ENCODE data around the gene DSCAM.

DSCAM gene

GRCh38 chr21:40839521-40839920 lies 7.4 kb downstream of the DSCAM start:
- no peak for DNase-seq

- DNase-seq = no peak
Measured at GRCh38 chr21:40837456-40837855, 9.5 kb downstream of the DSCAM start.

- no peak for DNase-seq
Measured at GRCh38 chr21:40835184-40835694, 11.7 kb downstream of the DSCAM start.

GRCh38 chr21:40833184-40833583 lies 13.8 kb downstream of the DSCAM start:
- no peak for DNase-seq

- no peak for DNase-seq
Measured at GRCh38 chr21:40832316-40832715, 14.6 kb downstream of the DSCAM start.

- DNase-seq = no peak
Measured at GRCh38 chr21:40830836-40831235, 16.1 kb downstream of the DSCAM start.

- DNase-seq = no peak
Measured at GRCh38 chr21:40829791-40830190, 17.2 kb downstream of the DSCAM start.

GRCh38 chr21:40829308-40829707 lies 17.6 kb downstream of the DSCAM start:
- DNase-seq = no peak

GRCh38 chr21:40827509-40827908 lies 19.4 kb downstream of the DSCAM start:
- no peak for DNase-seq

GRCh38 chr21:40819071-40819900 lies 27.7 kb downstream of the DSCAM start:
- DNase-seq = no peak

- no peak for DNase-seq
Measured at GRCh38 chr21:40813918-40814317, 33.0 kb downstream of the DSCAM start.

- DNase-seq = no peak
Measured at GRCh38 chr21:40809673-40810197, 37.2 kb downstream of the DSCAM start.

- no peak for DNase-seq
Measured at GRCh38 chr21:40803101-40803500, 43.9 kb downstream of the DSCAM start.

- no peak for DNase-seq
Measured at GRCh38 chr21:40800126-40800525, 46.8 kb downstream of the DSCAM start.

GRCh38 chr21:40797891-40798290 lies 49.1 kb downstream of the DSCAM start:
- no peak for DNase-seq

GRCh38 chr21:40797410-40797809 lies 49.5 kb downstream of the DSCAM start:
- DNase-seq = no peak

- no peak for DNase-seq
Measured at GRCh38 chr21:40796464-40796863, 50.5 kb downstream of the DSCAM start.

- DNase-seq = no peak
Measured at GRCh38 chr21:40795313-40795712, 51.6 kb downstream of the DSCAM start.

GRCh38 chr21:40792691-40793456 lies 54.1 kb downstream of the DSCAM start:
- no peak for DNase-seq

GRCh38 chr21:40788635-40789034 lies 58.3 kb downstream of the DSCAM start:
- DNase-seq = no peak

GRCh38 chr21:40783404-40783803 lies 63.6 kb downstream of the DSCAM start:
- DNase-seq = no peak

GRCh38 chr21:40770435-40771055 lies 76.4 kb downstream of the DSCAM start:
- DNase-seq = no peak

- no peak for DNase-seq
Measured at GRCh38 chr21:40769231-40769630, 77.7 kb downstream of the DSCAM start.

Data from NK-92 treated with Interleukin-12 subunit alpha and Interleukin-12 subunit beta, amount 100 ng/mL, for 24 hours (cell line).